Omental fat pad (tissue), 4 donors: Measurements from ENCODE around the gene CCDC136. TPM values are rescaled to one million over a fixed set of nuclear protein-coding genes. Genes with fewer than 3 reads are reported as not detected.

Source experiments
- ATAC-seq: fragments of 150-250 bp; one replicate; pipeline ENCODE4 v1.9.1; 2016; ENCODE audit warnings: mild to moderate bottlenecking, moderate library complexity; ENCODE audit not compliant: low FRiP score
- DNase-seq: peaks from one replicate; pipeline ENCODE4 v3.0.0-alpha.2; 2019; ENCODE audit warnings: low spot score
- CTCF ChIP-seq, 3 donors: fragments of 450-650 bp; IDR thresholded peaks; one replicate each; pipeline ENCODE4 v1.5.1; 2016 to 2017; ENCODE audit warnings: antibody characterized with exemption in 3 of 3, mild to moderate bottlenecking in 3 of 3, moderate library complexity in 2 of 3
- total RNA-seq, 4 donors: library from RNA; depleted of rRNA; stranded (reverse); fragments of >200 nt; gene quantifications; one replicate each; pipeline ENCODE4 v1.1.0, GENCODE V29; 2016

Gene CCDC136
- total RNA-seq, 4 donors from 2014 or later: 1.7 to 27.9 (median 2.7) TPM

GRCh38 chr7:128794436-128794835, 2.7 kb downstream of the CCDC136 start:
- ATAC-seq (no peak), DNase-seq (no peak)
- TF ChIP-seq CTCF (IDR thresholded peaks at IDR 0.05): no peak

- DNase-seq: no peak
Measured at GRCh38 chr7:128795129-128795528, 3.4 kb downstream of the CCDC136 start.

GRCh38 chr7:128796327-128796726, 4.6 kb downstream of the CCDC136 start:
- no peak for TF ChIP-seq CTCF (IDR thresholded peaks at IDR 0.05)
- no peak for ATAC-seq
- DNase-seq: no peak

More at GRCh38 chr7:128795129-128795528, 3.4 kb downstream of the CCDC136 start:
- TF ChIP-seq CTCF (IDR thresholded peaks at IDR 0.05): no peak
- ATAC-seq: no peak

GRCh38 chr7:128799451-128799850, 7.7 kb downstream of the CCDC136 start:
- ATAC-seq (no peak), DNase-seq (no peak)
- TF ChIP-seq CTCF (IDR thresholded peaks at IDR 0.05): no peak

- no peak for TF ChIP-seq CTCF (IDR thresholded peaks at IDR 0.05)
- DNase-seq: no peak
Measured at GRCh38 chr7:128800567-128800966, 8.8 kb downstream of the CCDC136 start.

GRCh38 chr7:128801003-128801402, 9.2 kb downstream of the CCDC136 start:
- DNase-seq (no peak), ATAC-seq (no peak)
- TF ChIP-seq CTCF (IDR thresholded peaks at IDR 0.05): no peak

More at GRCh38 chr7:128800567-128800966, 8.8 kb downstream of the CCDC136 start:
- ATAC-seq: no peak

- ATAC-seq (no peak), DNase-seq (no peak)
- no peak for TF ChIP-seq CTCF (IDR thresholded peaks at IDR 0.05)
Measured at GRCh38 chr7:128801667-128802418, 10.1 kb downstream of the CCDC136 start.
